Body of pancreas (tissue), 4 donors: ENCODE results near the gene PRPS1. TPM values are rescaled to one million over a fixed set of nuclear protein-coding genes. Genes with fewer than 3 reads are reported as not detected.

Source experiments
- ATAC-seq: fragments of 150-250 bp; one replicate; pipeline ENCODE4 v1.9.1; 2016
- DNase-seq, 4 donors: peaks; one replicate each; pipeline ENCODE4 v3.0.0-alpha.2; 2019
- H3K27ac ChIP-seq, 4 donors: fragments of 200-600 bp; sonication (generic); 1 replicate in 3 of 4; 2 replicates in 1 of 4; pipeline versions ENCODE4 v1.5.1 to v1.6.1; 2016 to 2019; ENCODE audit warnings: mild to moderate bottlenecking in 1 of 4, mixed read lengths in 1 of 4, moderate library complexity in 1 of 4
- H3K27me3 ChIP-seq, 2 donors: fragments of 200-600 bp; sonication (generic); one replicate each; pipeline ENCODE4 v1.6.0; 2016; ENCODE audit warnings: mild to moderate bottlenecking in 1 of 2
- H3K36me3 ChIP-seq, 2 donors: fragments of 200-600 bp; sonication (generic); replicated peaks in 1 of 2; 2 replicates each; pipeline ENCODE4 v1.5.1; 2016; ENCODE audit warnings: low read depth in 2 of 2; ENCODE audit not compliant: insufficient read depth in 1 of 2
- H3K4me1 ChIP-seq: fragments of 200-600 bp; sonication (generic); one replicate; pipeline ENCODE4 v1.6.0; 2016
- H3K4me3 ChIP-seq, 2 donors: fragments of 200-600 bp; sonication (generic); 1 replicate in 1 of 2; 2 replicates in 1 of 2; pipeline ENCODE4 v1.5.1; 2016 to 2019
- H3K9me3 ChIP-seq, 3 donors: fragments of 200-600 bp; sonication (generic); 1 replicate in 2 of 3; 2 replicates in 1 of 3; pipeline ENCODE4 v1.5.1; 2016
- POLR2A ChIP-seq, 3 donors: fragments of 450-650 bp; IDR thresholded peaks; one replicate each; pipeline ENCODE4 v1.6.1; 2016; ENCODE audit warnings: antibody characterized with exemption in 3 of 3, mild to moderate bottlenecking in 2 of 3
- WGBS, 2 donors: methylation state at CpG; one replicate each; pipeline ENCODE4 v1.1.5; 2017; 5-methylcytosine and 5-hydroxymethylcytosine counted together
- intact Hi-C: fragments of 100-400 bp; cut with DNase I; formaldehyde crosslinking; loops from one replicate; pipeline ENCODE4 v1.15.1; 2023
- total RNA-seq, 2 donors: library from RNA; depleted of rRNA; stranded (reverse); fragments of >200 nt; gene quantifications; one replicate each; pipeline ENCODE4 v1.1.0, GENCODE V29; 2016
- TF ChIP-seq, protein P1 (sequence below), 7 experiments: fragments of 450-650 bp in 4 of 7; fragments of 200-600 bp in 3 of 7; sonication (generic) in 3 of 7; IDR thresholded peaks; one replicate each; pipeline ENCODE4 v1.5.1; 2016 to 2019; ENCODE audit warnings: antibody characterized with exemption in 7 of 7

The PRPS1 gene
- total RNA-seq, 2 donors from 2014 or later: 6.5 to 18.1 TPM

- Histone ChIP-seq H3K27ac (peak overlapping the region in 3 of 4 donors; percentile 35 to 80 (median 77)), H3K4me1 (peaks cover 53% of the 10 kb centered on the region), H3K4me3 (no peak overlapping the region), H3K27me3 (no peaks in the 10 kb centered on the region), H3K36me3 (no peaks in the 10 kb centered on the region), H3K9me3 (no peaks in the 10 kb centered on the region)
- intact Hi-C loops: no loop called here
- 39 to 44% methylated on average over 3 of the region's 3 CpGs for WGBS, 2 donors
- TF ChIP-seq POLR2A (IDR thresholded peaks at IDR 0.05): no peak
- TF ChIP-seq, protein P1, sequence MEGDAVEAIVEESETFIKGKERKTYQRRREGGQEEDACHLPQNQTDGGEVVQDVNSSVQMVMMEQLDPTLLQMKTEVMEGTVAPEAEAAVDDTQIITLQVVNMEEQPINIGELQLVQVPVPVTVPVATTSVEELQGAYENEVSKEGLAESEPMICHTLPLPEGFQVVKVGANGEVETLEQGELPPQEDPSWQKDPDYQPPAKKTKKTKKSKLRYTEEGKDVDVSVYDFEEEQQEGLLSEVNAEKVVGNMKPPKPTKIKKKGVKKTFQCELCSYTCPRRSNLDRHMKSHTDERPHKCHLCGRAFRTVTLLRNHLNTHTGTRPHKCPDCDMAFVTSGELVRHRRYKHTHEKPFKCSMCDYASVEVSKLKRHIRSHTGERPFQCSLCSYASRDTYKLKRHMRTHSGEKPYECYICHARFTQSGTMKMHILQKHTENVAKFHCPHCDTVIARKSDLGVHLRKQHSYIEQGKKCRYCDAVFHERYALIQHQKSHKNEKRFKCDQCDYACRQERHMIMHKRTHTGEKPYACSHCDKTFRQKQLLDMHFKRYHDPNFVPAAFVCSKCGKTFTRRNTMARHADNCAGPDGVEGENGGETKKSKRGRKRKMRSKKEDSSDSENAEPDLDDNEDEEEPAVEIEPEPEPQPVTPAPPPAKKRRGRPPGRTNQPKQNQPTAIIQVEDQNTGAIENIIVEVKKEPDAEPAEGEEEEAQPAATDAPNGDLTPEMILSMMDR (IDR thresholded peaks at IDR 0.05): no peak
- no peak for ATAC-seq
- no peak for DNase-seq
Observed at GRCh38 chrX:107686792-107687191, 58.5 kb downstream of the PRPS1 start.

DNA sequence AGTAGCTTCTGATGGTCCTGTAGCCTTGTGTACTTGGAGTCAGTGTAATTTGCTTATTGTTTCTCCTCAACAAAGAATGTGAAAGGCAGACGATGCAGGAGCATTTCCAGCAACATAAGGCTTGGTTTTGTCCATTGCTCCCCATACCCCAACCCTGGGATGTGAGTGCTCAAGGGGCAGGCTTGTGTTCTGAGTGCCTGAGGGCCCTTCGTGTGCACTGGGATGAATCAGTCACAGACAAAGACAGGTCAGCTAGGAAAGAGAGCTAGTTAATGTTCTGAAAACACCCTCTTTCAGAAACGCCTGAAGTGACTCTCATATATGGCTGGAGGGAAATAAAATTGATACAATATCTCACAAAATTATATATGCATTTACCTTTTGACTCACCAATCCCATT, 59.1 kb downstream of the PRPS1 start:
- intact Hi-C loops: no loop called here
- WGBS, 2 donors: 69 to 89% methylated on average over 3 of the region's 3 CpGs
- no peak for ATAC-seq
- peaks cover 46% of the 10 kb centered on the region for H3K4me1 ChIP-seq
- H3K36me3 ChIP-seq: no peaks in the 10 kb centered on the region
- no peak for DNase-seq
- H3K4me3 ChIP-seq: no peak overlapping the region
- H3K9me3 ChIP-seq: no peaks in the 10 kb centered on the region
- TF ChIP-seq, protein P1 (IDR thresholded peaks at IDR 0.05): no peak
- TF ChIP-seq POLR2A (IDR thresholded peaks at IDR 0.05): no peak
- H3K27ac ChIP-seq: peak overlapping the region in 2 of 4 donors; percentile 77 to 80
- H3K27me3 ChIP-seq: no peaks in the 10 kb centered on the region

DNA sequence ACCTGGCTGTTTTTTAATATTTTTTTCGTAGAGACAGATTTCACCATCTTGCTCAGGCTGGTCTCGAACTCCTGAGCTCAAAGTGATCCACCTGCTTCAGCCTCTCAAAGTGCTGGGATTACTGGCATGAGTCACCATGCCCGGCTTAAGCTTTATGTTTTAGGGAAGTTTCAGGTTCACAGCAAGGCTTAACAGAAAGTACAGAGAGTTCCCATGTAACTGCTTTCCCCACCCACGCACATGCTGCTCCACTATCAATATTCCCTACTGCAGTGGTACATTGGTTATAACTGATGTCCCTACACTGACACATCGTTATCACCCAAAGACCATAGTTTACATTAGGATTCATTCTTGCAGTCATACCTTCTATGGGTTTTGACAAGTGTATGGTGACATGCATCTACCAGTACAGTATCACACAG, 62.7 kb downstream of the PRPS1 start:
- no peak for DNase-seq
- ATAC-seq: no peak
- Histone ChIP-seq H3K27me3 (no peaks in the 10 kb centered on the region), H3K36me3 (no peaks in the 10 kb centered on the region), H3K4me3 (no peak overlapping the region), H3K9me3 (no peaks in the 10 kb centered on the region), H3K27ac (no peak overlapping the region), H3K4me1 (peaks cover 10% of the 10 kb centered on the region)
- intact Hi-C loops: no loop called here
- TF ChIP-seq POLR2A (IDR thresholded peaks at IDR 0.05): no peak
- TF ChIP-seq, protein P1 (IDR thresholded peaks at IDR 0.05): no peak
- 64 to 93% methylated on average over 5 of the region's 5 CpGs for WGBS, 2 donors

DNA sequence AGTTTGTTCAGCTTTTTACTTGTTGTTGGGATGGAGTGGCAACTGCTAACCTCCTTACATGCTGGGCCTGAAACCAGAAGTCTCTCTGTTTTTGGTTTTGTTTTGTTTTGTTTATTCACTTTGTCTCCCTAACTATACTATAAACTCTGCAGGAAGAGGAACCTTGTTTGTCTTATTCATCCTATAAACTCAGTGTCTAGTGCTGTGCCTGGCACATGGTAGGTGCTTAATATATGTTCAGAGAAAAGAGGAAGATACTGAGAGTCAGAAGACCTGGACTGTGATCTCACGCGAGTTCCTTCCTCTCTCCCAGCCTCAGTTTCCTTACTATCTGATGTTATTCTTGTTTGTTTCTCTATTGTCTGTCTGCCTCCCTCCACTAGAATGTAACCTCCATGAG, 71.3 kb downstream of the PRPS1 start:
- no peaks in the 10 kb centered on the region for H3K36me3 ChIP-seq
- DNase-seq (no peak), ATAC-seq (no peak)
- 66 to 80% methylated on average over 2 of the region's 2 CpGs for WGBS, 2 donors
- no peak for TF ChIP-seq POLR2A (IDR thresholded peaks at IDR 0.05)
- TF ChIP-seq, protein P1 (IDR thresholded peaks at IDR 0.05): no peak
- intact Hi-C loops: no loop called here
- H3K4me3 ChIP-seq: no peak overlapping the region
- peaks cover 13% of the 10 kb centered on the region for H3K4me1 ChIP-seq
- no peaks in the 10 kb centered on the region for H3K9me3 ChIP-seq
- peak overlapping the region in 3 of 4 donors; percentile 24 to 68 (median 66) for H3K27ac ChIP-seq
- H3K27me3 ChIP-seq: no peaks in the 10 kb centered on the region

- peaks cover 13% of the 10 kb centered on the region for H3K4me1 ChIP-seq
- ATAC-seq (peak; percentile 96), DNase-seq (peak; percentile 46 to 76 (median 70))
- no peak overlapping the region for H3K4me3 ChIP-seq
- no peaks in the 10 kb centered on the region for H3K27me3 ChIP-seq
- WGBS, 2 donors: 7 to 8% methylated on average over 2 to 4 of the region's 4 CpGs
- H3K9me3 ChIP-seq: no peaks in the 10 kb centered on the region
- H3K27ac ChIP-seq: peak overlapping the region in 3 of 4 donors; percentile 24 to 68 (median 66)
- intact Hi-C loops: no loop called here
- TF ChIP-seq, protein P1 (IDR thresholded peaks at IDR 0.05): no peak
- no peak for TF ChIP-seq POLR2A (IDR thresholded peaks at IDR 0.05)
- no peaks in the 10 kb centered on the region for H3K36me3 ChIP-seq
Observed at GRCh38 chrX:107700317-107700774, 72.0 kb downstream of the PRPS1 start.
